GM18873 (cell line): ENCODE results near the gene NANOS1.
A peak's percentile ranks its signal among the peaks of the same experiment; 100 is the strongest.
"Not testable (repeated sequence)": the region's sequence is repeated elsewhere in the genome, so short reads cannot be mapped to it uniquely, and the experiment has no call there.

Experiments used
- ATAC-seq: cut with Tn5 transposase; IDR thresholded peaks from one replicate; pipeline ENCODE4 v1.9.1; 2021; ENCODE audit warnings: mild to moderate bottlenecking, moderate library complexity, moderate number of reproducible peaks; ENCODE audit not compliant: unreplicated experiment, low FRiP score

The NANOS1 gene

DNA sequence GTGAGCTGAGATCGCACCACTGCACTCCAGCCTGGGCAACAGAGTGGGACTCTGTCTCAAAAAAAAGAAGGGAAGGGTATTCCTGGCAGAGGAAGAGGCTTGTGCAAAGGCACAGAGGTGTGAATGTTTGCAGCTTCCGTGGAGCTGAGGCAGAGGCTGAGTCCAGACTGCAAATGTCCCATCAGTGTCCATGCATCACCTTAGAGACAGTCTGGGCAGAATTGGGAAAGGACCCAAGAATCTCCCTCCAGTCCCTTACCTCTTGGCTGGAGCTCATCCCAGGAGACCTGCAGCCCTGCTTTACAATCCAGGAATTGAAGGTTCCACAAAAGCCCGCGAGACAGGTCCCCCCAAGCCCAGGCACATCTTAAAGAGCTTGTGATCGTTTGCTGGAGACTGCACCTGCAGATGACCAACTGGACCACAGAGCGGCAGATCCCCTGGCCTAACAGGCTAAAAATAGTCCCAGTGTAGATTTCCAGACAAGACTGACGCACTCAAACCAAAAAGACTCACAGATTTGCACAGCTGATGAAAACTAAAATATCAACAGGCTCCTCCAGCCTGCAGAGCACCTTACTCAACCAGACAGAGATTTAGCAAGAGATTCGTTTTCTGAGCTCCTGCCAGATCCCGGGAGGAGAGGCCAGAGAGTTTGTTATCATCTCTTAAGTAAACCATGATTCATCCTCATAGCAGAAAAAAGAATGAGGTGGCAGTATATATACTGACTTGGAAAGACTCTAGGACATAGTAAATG, 22.9 kb upstream of the NANOS1 start:
- ATAC-seq, result no peak

DNA sequence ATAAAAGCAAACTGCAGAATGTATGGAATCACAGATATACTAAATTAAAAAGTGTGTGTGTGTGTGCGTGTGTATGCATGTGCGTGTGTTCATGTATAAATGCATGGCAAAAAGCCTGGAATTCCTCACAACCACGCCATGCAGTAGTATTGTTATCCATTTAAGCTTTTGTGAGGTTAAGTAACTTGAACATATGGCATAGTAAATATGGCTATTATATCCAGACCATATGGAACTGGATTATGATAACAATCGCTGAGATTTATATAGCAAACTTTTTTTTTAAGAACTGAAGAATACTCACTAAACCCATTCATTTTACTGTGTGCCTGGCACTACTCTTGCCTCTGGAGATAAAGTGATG, 22.3 kb upstream of the NANOS1 start:
- no peak for ATAC-seq

DNA sequence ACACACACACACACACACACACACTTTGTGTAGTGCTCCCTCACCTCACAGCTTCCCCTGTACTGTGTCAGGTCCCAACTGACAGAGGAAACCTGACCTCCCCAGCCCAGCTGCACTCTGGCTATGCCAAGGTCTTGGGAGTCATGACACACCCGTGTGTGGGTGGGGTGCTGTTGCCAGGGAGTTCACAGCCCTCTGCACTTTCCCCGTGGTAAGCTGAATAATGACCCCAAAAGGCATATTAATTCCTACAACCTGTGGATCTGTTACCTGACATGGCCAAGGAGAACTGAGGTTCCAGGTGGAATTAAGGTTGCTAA, 8.9 kb upstream of the NANOS1 start:
- ATAC-seq, result no peak

DNA sequence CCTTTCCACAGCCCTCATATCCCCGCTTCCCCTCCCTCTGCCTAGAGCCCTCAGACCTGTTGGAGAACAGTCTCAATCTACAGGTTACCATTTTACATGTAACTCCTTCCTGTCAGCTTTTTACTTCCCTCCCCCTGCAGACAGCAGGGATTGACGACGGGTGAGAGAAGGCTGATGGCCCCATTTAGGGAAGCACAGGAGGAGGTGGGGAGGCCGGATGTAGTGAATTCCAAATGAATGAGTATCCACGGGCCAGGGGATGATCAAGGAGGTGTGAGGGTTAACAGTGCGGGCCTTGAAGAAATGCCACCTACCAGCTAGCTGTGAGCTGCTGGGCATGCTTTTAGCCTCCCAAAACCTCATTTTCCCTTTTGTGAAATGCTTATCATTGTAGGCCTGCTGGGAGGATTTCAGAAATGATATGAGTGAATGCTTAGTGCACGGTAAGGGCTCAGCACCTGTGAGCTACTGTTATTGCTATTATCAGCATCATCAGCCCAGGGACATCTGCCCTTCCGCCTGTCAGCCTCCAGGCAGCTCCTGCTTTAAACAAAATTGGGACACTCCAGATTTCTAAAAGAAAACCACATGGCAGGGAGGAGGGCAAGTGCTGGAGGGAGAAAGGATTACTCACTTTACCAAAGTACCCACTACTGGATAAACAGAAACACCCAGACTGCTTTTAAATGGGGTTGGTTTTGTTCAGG, 6.5 kb upstream of the NANOS1 start:
- ATAC-seq, result no peak

DNA sequence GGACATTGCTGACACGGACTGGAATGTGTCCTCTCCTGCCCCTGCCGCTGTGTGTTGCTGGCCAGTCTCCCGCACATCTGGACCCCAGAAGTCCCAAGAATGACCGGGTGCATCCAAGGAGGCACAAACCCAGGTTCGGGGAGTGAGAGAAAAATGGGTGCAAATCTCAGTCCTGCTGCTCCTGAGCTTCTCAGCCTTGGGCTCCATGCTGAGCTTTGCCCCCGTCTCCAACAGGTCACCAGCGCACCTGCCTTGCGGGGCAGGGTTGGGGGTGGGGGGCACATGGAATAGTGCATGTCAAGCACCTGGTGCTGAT, 6.0 kb upstream of the NANOS1 start:
- no peak for ATAC-seq

DNA sequence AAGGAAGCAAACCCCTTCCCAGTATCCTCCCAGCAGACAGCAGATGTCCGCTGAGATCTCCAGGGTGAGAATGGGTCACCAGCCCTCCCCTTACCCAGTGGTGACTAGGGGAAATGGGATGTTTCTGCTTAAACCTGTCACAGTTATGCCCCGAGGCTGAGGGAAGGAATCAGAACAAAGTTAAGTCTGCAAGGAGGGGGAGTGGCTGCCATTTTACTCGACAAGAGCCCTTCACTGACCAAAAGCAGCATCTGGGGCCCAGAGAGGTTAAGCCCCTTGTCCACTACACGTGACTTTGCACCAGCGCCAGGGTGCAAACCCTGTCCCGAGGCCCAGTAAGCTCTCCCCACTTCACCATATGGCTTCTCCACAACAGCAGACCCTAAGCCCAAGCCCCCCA, 4.6 kb upstream of the NANOS1 start:
- no peak for ATAC-seq

DNA sequence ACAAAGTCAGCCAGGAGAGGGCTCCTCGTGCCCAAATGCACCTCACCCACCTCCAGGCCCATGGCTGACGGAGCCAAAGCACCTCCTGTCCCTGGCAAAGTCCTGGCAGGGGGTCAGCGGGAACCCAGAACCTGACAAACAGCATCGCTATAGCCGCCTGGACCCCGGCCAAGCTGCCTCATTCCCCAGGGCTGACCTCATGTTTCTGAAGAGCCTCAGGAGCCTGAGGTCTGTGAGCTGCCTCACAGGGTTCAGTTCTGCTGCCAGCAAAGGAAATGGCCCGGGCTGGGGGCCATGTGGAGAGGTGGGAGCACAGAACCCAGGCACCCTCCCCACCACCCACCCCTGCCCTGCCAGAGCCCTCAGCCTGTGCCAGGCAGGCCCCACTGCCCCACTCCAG, 4.2 kb upstream of the NANOS1 start:
- no peak for ATAC-seq

DNA sequence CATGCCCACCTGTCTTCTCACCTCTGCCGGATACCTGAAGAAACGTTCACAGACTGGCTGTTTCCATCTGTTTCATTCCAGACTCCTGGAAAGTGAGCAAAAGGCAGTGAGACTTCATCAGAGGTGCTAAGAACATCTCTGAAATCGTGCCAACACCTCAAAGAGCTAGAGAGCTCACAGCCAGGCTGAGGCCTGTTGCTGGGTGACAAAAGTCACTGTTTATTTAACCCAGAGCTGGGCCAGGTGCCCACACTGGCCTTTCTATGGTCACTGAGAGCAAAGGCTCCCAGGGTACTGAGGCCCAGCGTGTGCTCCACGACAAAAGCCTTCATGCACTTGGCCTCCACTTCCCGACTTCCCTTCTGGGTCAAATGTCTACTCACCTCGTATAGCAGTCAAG, 3.7 kb upstream of the NANOS1 start:
- ATAC-seq, result no peak

DNA sequence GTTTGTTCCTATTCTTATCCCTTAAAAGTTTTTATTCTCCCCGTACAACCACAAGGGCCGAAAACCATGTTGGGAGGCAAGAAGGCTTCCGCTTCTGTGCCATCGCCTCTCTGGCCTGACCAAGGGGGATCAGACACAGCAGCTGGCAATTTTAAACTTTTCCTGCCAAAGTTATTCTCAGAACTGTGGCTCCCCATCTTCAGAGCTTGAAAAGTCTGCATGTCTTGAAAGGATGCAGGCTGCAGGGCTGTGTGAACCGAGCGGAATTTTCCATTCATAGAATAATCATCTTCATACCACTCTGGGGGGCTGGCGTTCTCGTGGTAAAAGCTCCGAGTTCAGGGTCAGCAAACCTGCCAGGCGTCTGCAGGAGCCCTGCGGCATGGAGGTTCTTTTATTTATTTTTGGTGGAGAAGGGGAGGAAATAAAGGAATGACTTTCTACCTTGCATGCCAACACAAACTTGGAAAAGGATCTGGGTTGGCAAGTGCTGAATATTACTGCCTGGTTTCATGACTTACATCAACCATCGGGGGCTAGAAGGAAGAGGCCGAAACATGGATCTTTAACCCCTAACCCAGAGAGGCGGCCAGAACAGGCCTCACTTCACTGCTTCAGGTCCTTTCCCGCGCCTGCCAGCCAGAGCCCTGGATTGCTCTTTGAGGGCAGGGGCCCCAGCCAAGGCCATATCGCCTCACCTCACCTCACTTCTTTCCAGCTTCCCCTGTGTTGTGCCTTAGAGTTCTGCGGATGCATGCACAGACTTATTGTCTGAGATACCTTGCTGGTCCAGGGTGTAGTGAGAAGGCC, 3.0 kb upstream of the NANOS1 start:
- ATAC-seq, result no peak

DNA sequence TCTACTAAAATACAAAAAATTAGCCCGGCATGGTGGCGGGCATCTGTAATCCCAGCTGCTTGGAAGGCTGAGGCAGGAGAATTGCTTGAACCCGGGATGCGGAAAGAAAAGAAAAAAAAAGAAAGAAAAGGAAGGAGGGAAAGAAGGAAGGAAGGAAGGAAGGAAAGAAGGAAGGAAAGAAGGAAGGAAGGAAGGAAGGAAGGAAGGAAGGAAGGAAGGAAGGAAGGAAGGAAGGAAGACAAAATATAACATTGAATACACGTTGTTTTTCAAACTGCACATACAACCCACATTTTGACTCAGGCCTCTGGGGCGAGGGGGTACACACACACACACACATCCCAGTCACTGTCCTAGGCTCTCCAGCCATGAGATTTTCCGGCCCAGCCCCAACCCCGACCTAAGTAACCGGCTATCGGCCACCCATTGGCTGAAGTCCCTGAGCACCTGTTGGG, 1.0 kb upstream of the NANOS1 start:
- not testable (repeated sequence) for ATAC-seq

DNA sequence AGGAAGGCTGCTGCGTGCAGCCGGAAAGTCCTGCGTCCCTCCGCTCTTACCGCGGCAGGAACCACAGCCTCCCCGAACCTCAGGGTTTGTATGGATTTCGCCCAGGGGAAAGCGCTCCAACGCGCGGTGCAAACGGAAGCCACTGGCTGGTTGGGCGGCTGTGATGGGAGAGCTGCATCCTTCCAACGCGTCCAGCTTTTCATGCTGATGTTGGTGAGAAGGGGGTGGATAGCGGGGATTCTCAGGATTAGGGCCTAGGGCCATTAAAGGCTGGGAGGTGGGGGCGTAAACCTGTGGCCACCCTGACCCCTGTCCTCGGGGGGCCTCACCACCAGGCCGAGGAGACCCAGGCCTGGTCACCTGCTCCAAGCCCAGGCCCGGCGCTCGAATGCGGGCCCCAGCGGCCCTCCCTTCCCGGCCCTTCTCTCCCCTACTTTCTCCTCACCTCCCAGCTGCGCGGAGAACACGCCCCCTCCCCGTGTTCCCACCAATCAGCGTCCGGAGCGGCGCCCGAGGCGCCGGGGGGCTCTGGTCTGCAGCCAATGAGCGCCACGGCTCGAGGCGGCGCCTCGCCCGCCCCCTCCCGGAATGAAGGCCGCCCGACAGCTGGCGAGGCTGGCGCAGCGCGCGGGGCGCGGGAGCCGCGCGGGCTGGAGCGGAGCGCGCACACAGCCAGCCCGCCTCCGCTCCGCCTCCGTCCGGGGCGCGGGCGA, 458 bp upstream of the NANOS1 start:
- peak; percentile 39 for ATAC-seq

DNA sequence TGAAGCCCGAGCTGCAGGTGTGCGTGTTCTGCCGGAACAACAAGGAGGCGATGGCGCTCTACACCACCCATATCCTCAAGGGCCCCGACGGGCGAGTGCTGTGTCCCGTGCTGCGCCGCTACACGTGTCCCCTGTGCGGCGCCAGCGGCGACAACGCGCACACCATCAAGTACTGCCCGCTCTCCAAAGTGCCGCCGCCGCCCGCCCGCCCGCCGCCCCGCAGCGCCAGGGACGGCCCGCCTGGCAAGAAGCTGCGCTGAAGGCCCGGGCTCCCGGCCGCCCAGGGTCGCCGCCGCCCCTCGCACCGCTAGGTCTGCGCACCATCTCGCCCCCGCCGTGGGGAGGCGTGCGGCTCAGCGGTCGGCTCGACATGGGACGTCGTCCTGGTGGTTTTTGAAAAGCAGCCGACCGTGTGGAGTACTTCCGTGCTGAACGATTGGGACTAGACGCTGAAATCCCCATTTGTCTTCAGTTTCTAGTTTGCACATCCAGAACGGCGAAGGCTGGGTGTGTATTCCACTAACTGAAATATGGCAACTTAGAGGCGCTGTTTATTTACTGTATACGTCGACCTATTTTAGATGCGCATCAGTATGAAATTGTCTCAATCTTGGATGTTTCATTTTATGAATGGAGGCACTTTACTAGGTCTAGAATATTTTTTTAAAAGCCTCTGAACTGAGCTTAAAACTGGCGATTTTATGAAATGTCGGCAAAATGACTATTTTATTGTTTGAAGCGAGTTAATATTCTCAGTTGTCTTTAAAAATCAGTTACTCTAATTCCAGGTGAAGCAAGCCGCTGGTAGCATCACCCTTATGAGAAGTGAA, 1.1 kb downstream of the NANOS1 start:
- ATAC-seq, result peak; percentile 55

DNA sequence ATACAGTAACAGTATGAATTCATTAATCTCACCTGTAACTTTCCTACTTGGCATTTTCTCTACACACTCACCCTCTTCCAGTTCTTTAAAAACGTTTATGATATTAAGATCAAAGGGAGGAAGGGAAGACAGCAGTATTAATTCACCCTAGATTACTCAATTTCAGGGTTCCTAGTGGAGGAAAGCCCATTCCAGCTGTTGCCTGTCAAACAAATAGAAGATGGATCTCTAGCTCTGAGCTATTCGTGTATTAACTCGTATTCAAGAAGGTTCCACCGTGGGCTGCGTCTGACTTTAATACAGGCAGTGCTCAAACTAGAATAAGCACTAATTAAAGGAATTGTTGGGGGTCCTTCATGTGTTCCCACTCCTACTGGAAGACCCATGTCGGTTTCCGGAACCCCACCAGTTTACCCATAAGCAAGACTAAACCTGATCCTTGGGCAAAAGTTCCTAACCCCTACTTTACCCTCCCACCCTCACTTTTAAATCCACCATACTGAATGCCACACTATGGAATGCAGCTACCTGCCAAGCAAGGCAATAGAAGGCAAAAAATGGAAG, 2.1 kb downstream of the NANOS1 start:
- ATAC-seq, result no peak

DNA sequence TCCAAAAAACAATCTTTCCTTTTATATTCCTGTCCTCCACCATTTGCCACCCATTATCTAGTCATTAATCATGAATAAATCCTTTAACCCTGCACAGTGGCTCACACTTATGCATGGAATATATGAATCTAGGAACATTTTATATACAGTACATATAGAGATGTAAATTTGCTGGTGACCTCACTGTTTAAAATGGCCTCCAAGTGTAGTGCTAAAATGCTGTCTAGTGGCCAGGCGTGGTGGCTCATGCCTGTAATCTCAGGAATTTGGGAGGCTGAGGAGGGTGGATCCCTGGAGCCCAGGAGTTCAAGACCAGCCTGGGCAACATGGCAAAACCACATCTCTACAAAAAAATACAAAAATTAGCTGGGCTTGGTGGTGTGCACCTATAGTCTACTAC, 9.6 kb downstream of the NANOS1 start:
- ATAC-seq, result no peak

DNA sequence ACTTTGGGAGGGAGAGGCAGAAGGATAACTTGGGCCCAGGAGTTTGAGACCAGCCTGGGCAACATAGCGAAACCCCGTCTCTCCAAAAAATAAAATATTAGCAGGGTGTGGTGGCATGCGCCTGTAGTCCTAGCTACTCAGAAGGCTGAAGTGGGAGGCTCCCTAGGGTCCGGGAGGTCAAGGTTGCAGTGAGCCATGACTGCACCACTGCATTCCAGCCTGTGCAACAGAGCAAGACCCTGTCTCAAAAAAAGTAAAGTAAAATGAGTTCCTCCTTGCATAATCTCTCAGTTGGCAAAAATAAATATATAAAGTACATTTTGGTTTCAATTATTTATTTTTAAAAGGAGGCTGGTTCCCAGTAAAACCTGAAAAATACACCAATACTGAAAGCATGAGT, 11.8 kb downstream of the NANOS1 start:
- ATAC-seq, result no peak

DNA sequence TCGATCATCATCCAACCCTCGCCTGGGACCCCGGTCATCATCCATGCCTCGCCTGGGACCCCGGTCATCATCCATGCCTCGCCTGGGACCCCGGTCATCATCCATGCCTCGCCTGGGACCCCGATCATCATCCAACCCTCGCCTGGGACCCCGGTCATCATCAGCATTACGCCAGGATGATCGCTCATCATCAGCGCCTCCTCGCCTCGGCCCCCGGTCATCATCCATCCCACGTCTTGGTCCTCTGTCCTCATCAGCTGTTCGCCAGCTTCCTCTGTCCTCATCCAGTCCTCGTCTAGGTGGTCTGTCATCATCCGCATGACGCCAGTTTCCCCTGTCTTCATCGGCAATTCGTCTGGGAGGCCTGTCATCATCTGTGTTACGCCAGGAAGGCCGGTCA, 12.7 kb downstream of the NANOS1 start:
- ATAC-seq, result no peak

DNA sequence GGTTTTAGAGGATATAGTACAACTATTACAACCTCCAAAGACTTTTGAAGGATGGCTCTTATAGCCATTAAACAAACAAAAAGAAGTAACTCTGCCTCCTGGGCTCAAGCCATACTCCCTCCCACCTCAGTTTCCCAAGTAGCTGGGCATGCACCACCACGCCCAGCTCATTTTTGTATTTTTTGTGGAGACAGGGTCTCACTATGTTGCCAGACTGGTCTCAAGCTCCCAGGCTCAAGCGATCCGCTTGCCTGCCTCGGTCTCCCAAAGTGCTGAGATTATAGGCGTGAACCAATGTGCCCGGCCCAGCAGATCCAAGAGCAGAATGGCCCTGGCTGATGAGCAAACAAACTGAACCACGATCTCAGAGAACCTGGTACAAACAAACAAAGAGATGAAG, 16.0 kb downstream of the NANOS1 start:
- no peak for ATAC-seq

DNA sequence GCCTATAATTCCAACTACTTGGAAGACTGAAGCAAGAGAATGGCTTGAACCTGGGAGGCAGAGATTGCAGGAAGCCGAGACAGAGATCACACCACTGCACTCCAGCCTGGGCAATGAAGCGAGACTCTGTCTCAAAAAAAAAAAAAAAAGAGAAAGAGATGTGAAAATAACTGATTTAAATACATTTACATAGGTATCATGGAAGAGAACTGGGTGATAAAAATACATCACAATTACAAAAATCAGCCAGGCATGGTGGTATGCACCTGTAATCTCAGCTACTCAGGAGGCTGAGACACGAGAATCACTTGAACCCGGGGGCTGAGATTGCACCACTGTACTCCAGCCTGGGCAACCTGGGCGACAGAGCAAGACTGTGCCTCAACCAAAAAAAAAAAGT, 19.8 kb downstream of the NANOS1 start:
- ATAC-seq, result no peak

DNA sequence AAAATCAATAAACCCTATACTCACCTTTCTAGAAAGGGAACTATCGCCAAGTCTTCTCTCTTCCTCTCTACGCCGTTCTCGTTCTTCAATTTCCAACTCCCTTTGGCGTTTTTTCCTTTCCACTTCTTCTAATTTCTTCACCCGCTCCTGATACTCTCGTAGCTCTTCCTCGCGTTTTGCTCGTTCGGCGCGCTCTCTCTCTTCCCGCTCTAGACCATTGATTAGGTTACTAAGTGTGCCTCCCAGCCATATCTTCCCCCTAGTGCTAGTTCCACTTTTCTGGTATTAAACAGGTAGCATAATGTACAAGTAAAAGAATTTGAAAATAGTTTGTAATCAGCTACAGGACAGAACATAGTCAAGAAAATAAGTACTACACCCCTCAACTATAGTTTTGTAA, 20.3 kb downstream of the NANOS1 start:
- no peak for ATAC-seq

DNA sequence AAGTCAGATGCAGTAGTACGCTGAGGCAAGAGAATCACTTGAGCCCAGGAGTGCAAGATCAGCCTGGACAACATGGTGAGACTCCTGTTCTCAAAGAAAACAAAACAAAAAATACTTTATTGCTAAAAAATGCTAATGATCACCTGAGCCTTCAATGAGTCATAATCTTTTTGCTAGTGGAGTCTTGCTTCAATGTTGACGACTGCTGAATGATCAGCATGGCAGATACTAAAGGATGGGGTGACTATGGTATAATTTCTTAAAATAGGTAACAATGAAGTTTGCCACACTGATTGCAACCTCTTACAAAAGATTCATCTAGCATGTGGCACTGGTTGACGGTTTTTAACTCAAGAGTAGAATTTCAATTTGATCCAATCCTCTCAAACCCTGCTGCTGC, 22.3 kb downstream of the NANOS1 start:
- ATAC-seq, result no peak
